ENCODE data around the gene POLA2. TPM values are rescaled to one million over a fixed set of nuclear protein-coding genes. Genes with fewer than 3 reads are reported as not detected.
"Not testable (repeated sequence)": the region's sequence is repeated elsewhere in the genome, so short reads cannot be mapped to it uniquely, and the experiment has no call there.

Gene POLA2
- total RNA-seq, 1 experiment from 2014 or later = 37.7 TPM

DNA sequence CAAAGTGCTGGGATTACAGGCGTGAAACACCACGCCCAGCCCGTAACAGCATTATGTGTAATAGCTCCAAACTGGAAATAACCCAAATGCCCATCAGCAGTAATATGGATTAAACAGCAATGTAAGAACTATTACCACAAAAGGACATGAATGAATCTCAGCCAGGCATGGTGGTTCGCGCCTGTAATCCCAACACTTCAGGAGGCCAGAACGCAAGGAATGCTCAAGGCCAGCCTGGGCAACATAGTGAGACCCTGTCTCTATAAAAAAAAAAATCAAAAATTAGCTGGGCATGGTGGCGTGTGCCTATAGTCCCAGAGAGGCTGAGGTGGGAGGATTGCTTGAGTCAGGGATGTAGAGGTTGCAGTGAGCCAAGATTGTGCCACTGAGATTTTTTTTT is 68.8 kb downstream of the POLA2 start:
- Mint-ChIP-seq H3K4me1 (peaks cover 18 to 20% of the 10 kb centered on the region in 2 experiments), H3K27ac (no peak overlapping the region), H3K9me3 (no peaks in the 10 kb centered on the region; a peak in 1 of 5 replicates), H3K36me3 (ENCODE audit: insufficient read depth in 1 of 3, low read depth in 3 of 3) (peaks cover 0 to 2% (median 2%) of the 10 kb centered on the region in 3 experiments; a peak in 1 of 7 replicates), H3K4me3 (no peak overlapping the region), H3K27me3 (ENCODE audit: low read depth) (peaks cover 4% of the 10 kb centered on the region)
- H2BK12ac ChIP-seq (ENCODE audit: insufficient read length, low read depth, low read length) = no peak overlapping the region
- no peaks in the 10 kb centered on the region for H3K79me1 ChIP-seq (ENCODE audit: insufficient read depth, low read depth, low read length, poor library complexity, severe bottlenecking)
- H3K18ac ChIP-seq (ENCODE audit: insufficient read length, low read depth, low read length) = no peak overlapping the region
- 0 out of 2 replicates have a peak, but pooled peaks cover 2% of the 10 kb centered on the region for H3K4me1 ChIP-seq (ENCODE audit: insufficient read depth, low read length)
- no peak overlapping the region for H2BK20ac ChIP-seq (ENCODE audit: low read depth, low read length, poor library complexity, severe bottlenecking)
- H4K5ac ChIP-seq (ENCODE audit: insufficient read length, low read depth, low read length) = no peak overlapping the region
- no peak overlapping the region for H2AK5ac ChIP-seq (ENCODE audit: insufficient read length, low read length)
- H3K79me2 ChIP-seq (ENCODE audit: insufficient read depth, low read length) = peaks cover 12% of the 10 kb centered on the region; the same call in 1 of the 2 replicates
- H3K9me3 ChIP-seq (ENCODE audit: control insufficient read depth, low read depth, low read length) = no peaks in the 10 kb centered on the region
- no peak overlapping the region for H3K27ac ChIP-seq (ENCODE audit: insufficient read length, low read depth, low read length)
- no peak overlapping the region for H3K4me2 ChIP-seq (ENCODE audit: insufficient read depth, insufficient read length, low read length)
- no peak for TF ChIP-seq CTCF (conservative IDR thresholded peaks at IDR 0.05)
- H3K23me2 ChIP-seq (ENCODE audit: insufficient read length, low read depth, low read length, poor library complexity, severe bottlenecking) = peaks cover 4% of the 10 kb centered on the region
- no peaks in the 10 kb centered on the region for H3K27me3 ChIP-seq (ENCODE audit: insufficient read depth, low read length)
- WGBS (ENCODE audit: extremely low coverage, insufficient read length, low lambda C conversion rate) = no CpG with 5 or more reads among the region's 7 CpGs
- no peak overlapping the region for H3K4ac ChIP-seq (ENCODE audit: low read depth, low read length)
- H4K20me1 ChIP-seq (ENCODE audit: control insufficient read depth, insufficient read depth, insufficient read length) = no peaks in the 10 kb centered on the region
- H3T11ph ChIP-seq (ENCODE audit: low read length) = no peak overlapping the region
- no peak overlapping the region for H3K9ac ChIP-seq (ENCODE audit: extremely low read depth, insufficient read length, low read length)
- H4K8ac ChIP-seq (replicated peaks; ENCODE audit: insufficient read length, low read depth, low read length) = no peak overlapping the region
- no peak for DNase-seq
- H2BK120ac ChIP-seq (ENCODE audit: low read depth, low read length, poor library complexity, severe bottlenecking) = no peak overlapping the region
- H4K91ac ChIP-seq (ENCODE audit: insufficient read length, low read depth, low read length) = no peak overlapping the region
- H2AFZ ChIP-seq (ENCODE audit: low read length) = no peak overlapping the region
- H3K56ac ChIP-seq (ENCODE audit: insufficient read length, low read depth, low read length) = no peak overlapping the region
- H2BK5ac ChIP-seq (ENCODE audit: insufficient read length, low read length) = no peak overlapping the region
- no peak overlapping the region for H3K14ac ChIP-seq (ENCODE audit: insufficient read depth, low read length)
- no peak overlapping the region for H3K23ac ChIP-seq (ENCODE audit: insufficient read length, low read depth, low read length)
- no peak overlapping the region for H2BK15ac ChIP-seq (ENCODE audit: low read depth, low read length)

- not testable (repeated sequence) for H3K27ac Mint-ChIP-seq; H2BK120ac ChIP-seq (ENCODE audit: low read depth, low read length, poor library complexity, severe bottlenecking); H2BK5ac ChIP-seq (ENCODE audit: insufficient read length, low read length); DNase-seq; H3K14ac ChIP-seq (ENCODE audit: insufficient read depth, low read length); H3T11ph ChIP-seq (ENCODE audit: low read length); H3K9ac ChIP-seq (ENCODE audit: extremely low read depth, insufficient read length, low read length); H3K23ac ChIP-seq (ENCODE audit: insufficient read length, low read depth, low read length); H2BK15ac ChIP-seq (ENCODE audit: low read depth, low read length); H2BK12ac ChIP-seq (ENCODE audit: insufficient read length, low read depth, low read length); H3K27ac ChIP-seq (ENCODE audit: insufficient read length, low read depth, low read length); H3K4me3 Mint-ChIP-seq; H3K18ac ChIP-seq (ENCODE audit: insufficient read length, low read depth, low read length); H3K9me3 Mint-ChIP-seq; H2BK20ac ChIP-seq (ENCODE audit: low read depth, low read length, poor library complexity, severe bottlenecking); H3K27me3 Mint-ChIP-seq (ENCODE audit: low read depth); H4K8ac ChIP-seq (replicated peaks; ENCODE audit: insufficient read length, low read depth, low read length); H4K91ac ChIP-seq (ENCODE audit: insufficient read length, low read depth, low read length); H3K27me3 ChIP-seq (ENCODE audit: insufficient read depth, low read length); H3K4me2 ChIP-seq (ENCODE audit: insufficient read depth, insufficient read length, low read length); H3K36me3 Mint-ChIP-seq (ENCODE audit: insufficient read depth in 1 of 3, low read depth in 3 of 3); H3K4me1 ChIP-seq (ENCODE audit: insufficient read depth, low read length); H2AFZ ChIP-seq (ENCODE audit: low read length); H3K4ac ChIP-seq (ENCODE audit: low read depth, low read length); H3K23me2 ChIP-seq (ENCODE audit: insufficient read length, low read depth, low read length, poor library complexity, severe bottlenecking); H2AK5ac ChIP-seq (ENCODE audit: insufficient read length, low read length); H4K5ac ChIP-seq (ENCODE audit: insufficient read length, low read depth, low read length); H3K9me3 ChIP-seq (ENCODE audit: control insufficient read depth, low read depth, low read length); H3K56ac ChIP-seq (ENCODE audit: insufficient read length, low read depth, low read length); H4K20me1 ChIP-seq (ENCODE audit: control insufficient read depth, insufficient read depth, insufficient read length); H3K79me1 ChIP-seq (ENCODE audit: insufficient read depth, low read depth, low read length, poor library complexity, severe bottlenecking)
- peaks cover 19 to 21% of the 10 kb centered on the region in 2 experiments for H3K4me1 Mint-ChIP-seq
- no CpG with 5 or more reads among the region's 9 CpGs for WGBS (ENCODE audit: extremely low coverage, insufficient read length, low lambda C conversion rate)
- peaks cover 16% of the 10 kb centered on the region; the same call in 1 of the 2 replicates for H3K79me2 ChIP-seq (ENCODE audit: insufficient read depth, low read length)
Measured at GRCh38 chr11:65332591-65332990, 70.8 kb downstream of the POLA2 start.

Measured in H9 (cell line).